NCI-H2171 treated with DMSO at 0.1 percent for 48 hours (cell line): Measurements from ENCODE around the gene DENND1A.
"Not testable (repeated sequence)": the region's sequence is repeated elsewhere in the genome, so short reads cannot be mapped to it uniquely, and the experiment has no call there.

Experiments used
- DNase-seq: peaks from one replicate; lab custom pipeline; 2025; lab: John Stamatoyannopoulos, UW

The DENND1A gene

GRCh38 chr9:123336959-123337358, 593.0 kb downstream of the DENND1A start:
- DNase-seq = no peak

GRCh38 chr9:123336449-123336848, 593.5 kb downstream of the DENND1A start:
- DNase-seq = no peak

- DNase-seq = no peak
Observed at GRCh38 chr9:123335986-123336329, 594.0 kb downstream of the DENND1A start.

GRCh38 chr9:123335193-123335985, 594.5 kb downstream of the DENND1A start:
- DNase-seq = no peak

GRCh38 chr9:123334639-123335038, 595.3 kb downstream of the DENND1A start:
- no peak for DNase-seq

GRCh38 chr9:123333058-123333669, 596.8 kb downstream of the DENND1A start:
- DNase-seq = not testable (repeated sequence)

- no peak for DNase-seq
Observed at GRCh38 chr9:123331346-123332060, 598.4 kb downstream of the DENND1A start.
